ENCODE results near the gene HMGN2. TPM values are rescaled to one million over a fixed set of nuclear protein-coding genes. Genes with fewer than 3 reads are reported as not detected.

Gene HMGN2
- total and polyA plus RNA-seq, 2 of the 13 experiments (the other 11 are each of a cell fraction or from before 2014, with no cell fraction given): 63.4 to 343 TPM

DNA sequence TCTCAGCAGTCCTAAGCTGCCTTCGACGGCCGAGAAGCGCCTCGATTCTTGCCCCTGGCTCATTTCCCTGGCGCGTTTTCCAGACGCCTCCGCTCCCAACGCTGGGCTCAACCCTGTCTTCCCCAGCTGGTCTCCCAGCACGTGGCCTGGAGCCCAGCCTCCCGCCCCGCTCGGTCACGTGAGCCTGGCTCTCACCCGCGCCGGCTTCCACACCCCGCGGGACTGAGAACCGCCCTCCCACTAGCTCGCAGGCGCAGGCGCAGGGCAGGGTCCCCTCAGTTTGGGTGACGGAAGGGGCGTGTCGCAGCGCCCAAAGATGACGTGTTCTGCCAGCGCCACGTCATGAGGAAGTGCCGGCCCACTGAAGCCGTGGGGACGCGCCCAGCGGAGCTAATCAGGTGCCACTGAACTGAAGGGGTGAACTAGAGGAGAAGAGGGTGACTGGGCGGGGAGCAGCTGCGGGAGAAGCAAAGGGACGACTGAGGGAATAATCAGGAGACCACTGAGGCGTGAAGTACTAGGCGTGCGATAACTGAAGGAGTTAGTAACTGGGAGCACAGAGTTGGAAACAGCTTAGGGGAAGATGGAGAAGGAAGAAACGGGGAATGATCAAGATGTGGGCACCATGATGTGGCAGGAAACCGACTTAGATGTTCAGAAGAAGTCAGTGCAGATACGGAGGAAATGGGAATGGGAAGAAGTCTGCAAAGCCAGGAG is 40.1 kb upstream of the HMGN2 start, which contains the start of gene DHDDS (continued):
- TF ChIP-seq ZNF512 (CRISPR knock-in tag; IDR thresholded peaks at IDR 0.05) (no peak), POLR2G (IDR thresholded peaks at IDR 0.05; ENCODE audit: low read depth, low read length) (peak; percentile 93), CEBPZ (IDR thresholded peaks at IDR 0.05; ENCODE audit: low read length) (no peak), SALL1 (CRISPR knock-in tag; IDR thresholded peaks at IDR 0.05) (peak; percentile 98), FOXK1 (CRISPR knock-in tag; IDR thresholded peaks at IDR 0.05; ENCODE audit: borderline replicate concordance, low read depth) (peak; percentile 96), JARID2 (CRISPR knock-in tag; IDR thresholded peaks at IDR 0.05; ENCODE audit: insufficient replicate concordance) (peak; percentile 86), RARA (CRISPR knock-in tag; IDR thresholded peaks at IDR 0.05) (peak; percentile 63; the same call in 1 of the 2 replicates), ZNF75D (CRISPR knock-in tag; IDR thresholded peaks at IDR 0.05; ENCODE audit: borderline replicate concordance) (peak; percentile 89; the same call in 1 of the 2 replicates), ZBTB3 (CRISPR knock-in tag; IDR thresholded peaks at IDR 0.05; ENCODE audit: borderline replicate concordance, low read depth) (peak; percentile 96)
- TF ChIP-seq, protein P1, sequence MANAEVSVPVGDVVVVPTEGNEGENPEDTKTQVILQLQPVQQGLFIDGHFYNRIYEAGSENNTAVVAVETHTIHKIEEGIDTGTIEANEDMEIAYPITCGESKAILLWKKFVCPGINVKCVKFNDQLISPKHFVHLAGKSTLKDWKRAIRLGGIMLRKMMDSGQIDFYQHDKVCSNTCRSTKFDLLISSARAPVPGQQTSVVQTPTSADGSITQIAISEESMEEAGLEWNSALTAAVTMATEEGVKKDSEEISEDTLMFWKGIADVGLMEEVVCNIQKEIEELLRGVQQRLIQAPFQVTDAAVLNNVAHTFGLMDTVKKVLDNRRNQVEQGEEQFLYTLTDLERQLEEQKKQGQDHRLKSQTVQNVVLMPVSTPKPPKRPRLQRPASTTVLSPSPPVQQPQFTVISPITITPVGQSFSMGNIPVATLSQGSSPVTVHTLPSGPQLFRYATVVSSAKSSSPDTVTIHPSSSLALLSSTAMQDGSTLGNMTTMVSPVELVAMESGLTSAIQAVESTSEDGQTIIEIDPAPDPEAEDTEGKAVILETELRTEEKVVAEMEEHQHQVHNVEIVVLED (CRISPR knock-in tag; IDR thresholded peaks at IDR 0.05; ENCODE audit: borderline replicate concordance): peak; percentile 92
- TF ChIP-seq, protein P2, sequence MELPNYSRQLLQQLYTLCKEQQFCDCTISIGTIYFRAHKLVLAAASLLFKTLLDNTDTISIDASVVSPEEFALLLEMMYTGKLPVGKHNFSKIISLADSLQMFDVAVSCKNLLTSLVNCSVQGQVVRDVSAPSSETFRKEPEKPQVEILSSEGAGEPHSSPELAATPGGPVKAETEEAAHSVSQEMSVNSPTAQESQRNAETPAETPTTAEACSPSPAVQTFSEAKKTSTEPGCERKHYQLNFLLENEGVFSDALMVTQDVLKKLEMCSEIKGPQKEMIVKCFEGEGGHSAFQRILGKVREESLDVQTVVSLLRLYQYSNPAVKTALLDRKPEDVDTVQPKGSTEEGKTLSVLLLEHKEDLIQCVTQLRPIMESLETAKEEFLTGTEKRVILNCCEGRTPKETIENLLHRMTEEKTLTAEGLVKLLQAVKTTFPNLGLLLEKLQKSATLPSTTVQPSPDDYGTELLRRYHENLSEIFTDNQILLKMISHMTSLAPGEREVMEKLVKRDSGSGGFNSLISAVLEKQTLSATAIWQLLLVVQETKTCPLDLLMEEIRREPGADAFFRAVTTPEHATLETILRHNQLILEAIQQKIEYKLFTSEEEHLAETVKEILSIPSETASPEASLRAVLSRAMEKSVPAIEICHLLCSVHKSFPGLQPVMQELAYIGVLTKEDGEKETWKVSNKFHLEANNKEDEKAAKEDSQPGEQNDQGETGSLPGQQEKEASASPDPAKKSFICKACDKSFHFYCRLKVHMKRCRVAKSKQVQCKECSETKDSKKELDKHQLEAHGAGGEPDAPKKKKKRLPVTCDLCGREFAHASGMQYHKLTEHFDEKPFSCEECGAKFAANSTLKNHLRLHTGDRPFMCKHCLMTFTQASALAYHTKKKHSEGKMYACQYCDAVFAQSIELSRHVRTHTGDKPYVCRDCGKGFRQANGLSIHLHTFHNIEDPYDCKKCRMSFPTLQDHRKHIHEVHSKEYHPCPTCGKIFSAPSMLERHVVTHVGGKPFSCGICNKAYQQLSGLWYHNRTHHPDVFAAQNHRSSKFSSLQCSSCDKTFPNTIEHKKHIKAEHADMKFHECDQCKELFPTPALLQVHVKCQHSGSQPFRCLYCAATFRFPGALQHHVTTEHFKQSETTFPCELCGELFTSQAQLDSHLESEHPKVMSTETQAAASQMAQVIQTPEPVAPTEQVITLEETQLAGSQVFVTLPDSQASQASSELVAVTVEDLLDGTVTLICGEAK (IDR thresholded peaks at IDR 0.05): no peak
- TF ChIP-seq, protein P2 (CRISPR knock-in tag; IDR thresholded peaks at IDR 0.05): peak; percentile 83

All from HepG2 (cell line).